GM23338 (cell line): ENCODE data around the gene ENTPD3.

Source experiments
- EZH2 ChIP-seq: fragments of 200-600 bp; sonication (generic); IDR thresholded peaks from one replicate; pipeline ENCODE4 v1.8.0; 2017; ENCODE audit warnings: antibody characterized with exemption, mild to moderate bottlenecking, low read depth; ENCODE audit not compliant: unreplicated experiment
- EZH2phosphoT487 ChIP-seq: fragments of 200-600 bp; sonication (generic); IDR thresholded peaks from one replicate; pipeline ENCODE4 v1.8.1; 2018; ENCODE audit warnings: antibody characterized with exemption; ENCODE audit not compliant: unreplicated experiment
- ZNF331 ChIP-seq: fragments of 250-450 bp; sonication (Bioruptor Pico); IDR thresholded peaks from 2 replicates; pipeline ENCODE4 v1.5.0; 2020; ENCODE audit warnings: low read depth, mild to moderate bottlenecking, moderate library complexity
- TF ChIP-seq, protein P1 (sequence below), 2 experiments: fragments of 200-600 bp in 1 of 2; sonication (generic) in 1 of 2; conservative IDR thresholded peaks; 2 replicates each; pipeline versions ENCODE4 v1.5.1 to v1.6.1; 2016 to 2017; ENCODE audit warnings: antibody characterized with exemption in 2 of 2, low read depth in 2 of 2, mild to moderate bottlenecking in 2 of 2, moderate library complexity in 1 of 2

DNA sequence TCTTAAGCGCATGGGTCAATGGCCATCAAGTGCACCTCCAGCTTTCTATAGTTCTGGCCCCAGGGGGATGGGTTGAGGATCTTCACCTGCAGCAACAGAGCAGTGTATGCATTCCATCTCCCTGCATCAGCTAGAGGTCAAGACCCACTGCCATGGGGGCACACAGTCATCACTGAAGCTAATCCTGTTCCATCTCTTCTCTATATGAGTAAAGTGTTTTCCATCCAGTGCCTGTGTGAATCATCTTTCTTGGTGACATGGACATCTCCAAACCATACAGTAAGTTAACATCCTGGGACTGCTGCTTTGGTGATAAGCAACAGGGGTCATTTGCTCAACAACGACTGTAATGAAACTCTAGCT, 4.4 kb upstream of the ENTPD3 start:
- TF ChIP-seq, protein P1, sequence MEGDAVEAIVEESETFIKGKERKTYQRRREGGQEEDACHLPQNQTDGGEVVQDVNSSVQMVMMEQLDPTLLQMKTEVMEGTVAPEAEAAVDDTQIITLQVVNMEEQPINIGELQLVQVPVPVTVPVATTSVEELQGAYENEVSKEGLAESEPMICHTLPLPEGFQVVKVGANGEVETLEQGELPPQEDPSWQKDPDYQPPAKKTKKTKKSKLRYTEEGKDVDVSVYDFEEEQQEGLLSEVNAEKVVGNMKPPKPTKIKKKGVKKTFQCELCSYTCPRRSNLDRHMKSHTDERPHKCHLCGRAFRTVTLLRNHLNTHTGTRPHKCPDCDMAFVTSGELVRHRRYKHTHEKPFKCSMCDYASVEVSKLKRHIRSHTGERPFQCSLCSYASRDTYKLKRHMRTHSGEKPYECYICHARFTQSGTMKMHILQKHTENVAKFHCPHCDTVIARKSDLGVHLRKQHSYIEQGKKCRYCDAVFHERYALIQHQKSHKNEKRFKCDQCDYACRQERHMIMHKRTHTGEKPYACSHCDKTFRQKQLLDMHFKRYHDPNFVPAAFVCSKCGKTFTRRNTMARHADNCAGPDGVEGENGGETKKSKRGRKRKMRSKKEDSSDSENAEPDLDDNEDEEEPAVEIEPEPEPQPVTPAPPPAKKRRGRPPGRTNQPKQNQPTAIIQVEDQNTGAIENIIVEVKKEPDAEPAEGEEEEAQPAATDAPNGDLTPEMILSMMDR (conservative IDR thresholded peaks at IDR 0.05; ENCODE audit: low read depth in 2 of 2) = no peak
- TF ChIP-seq EZH2 (no peak), EZH2phosphoT487 (no peak), ZNF331 (CRISPR knock-in tag) (no peak)
